Uterus (tissue), 2 donors: ENCODE results near the gene CSTF1.

Source experiments
- CTCF ChIP-seq, 4 experiments: fragments of 200-600 bp in 2 of 4; fragments of 450-650 bp in 2 of 4; sonication (generic) in 2 of 4; IDR thresholded peaks; one replicate each; pipeline ENCODE4 v1.5.1; 2016 to 2019; ENCODE audit warnings: antibody characterized with exemption in 4 of 4, mild to moderate bottlenecking in 2 of 4, moderate library complexity in 1 of 4
- POLR2A ChIP-seq, 2 donors: fragments of 450-650 bp; IDR thresholded peaks; one replicate each; pipeline ENCODE4 v1.6.1; 2016; ENCODE audit warnings: antibody characterized with exemption in 2 of 2, mild to moderate bottlenecking in 1 of 2, moderate library complexity in 1 of 2

- no peak for TF ChIP-seq CTCF (IDR thresholded peaks at IDR 0.05)
- TF ChIP-seq POLR2A (IDR thresholded peaks at IDR 0.05), result no peak
Observed at GRCh38 chr20:56385130-56385529, 7.3 kb upstream of the CSTF1 start.
